WTC11 (cell line): ENCODE results near the gene ENC1. TPM values are rescaled to one million over a fixed set of nuclear protein-coding genes. Genes with fewer than 3 reads are reported as not detected.

Experiments
- ATAC-seq: fragments of 200-7000 bp; cut with Tn5 transposase; 2 replicates; pipeline ENCODE4 v1.10.0; 2021; ENCODE audit warnings: mild to moderate bottlenecking, moderate library complexity
- CTCF ChIA-PET: fragments of 300-600 bp; sonication (Branson Sonifier 250); formaldehyde crosslinking; loops from one replicate; lab custom pipeline; 2021; ENCODE audit warnings: antibody characterized with exemption; lab: Charles Lee
- POLR2A ChIA-PET: fragments of 350-600 bp; sonication (Branson Sonifier 250); formaldehyde crosslinking; loops from one replicate; lab custom pipeline; 2021; ENCODE audit warnings: antibody characterized with exemption; lab: Charles Lee
- DNase-seq: peaks from one replicate; pipeline ENCODE4 v3.0.0; 2021; ENCODE audit warnings: low spot score
- H3K27ac Mint-ChIP-seq: 2 replicates; pipeline ENCODE4 v1.8.0; 2021; ENCODE audit warnings: mixed read lengths
- H3K27me3 Mint-ChIP-seq: 2 replicates; pipeline ENCODE4 v1.8.0; 2021; ENCODE audit warnings: low read depth, mild to moderate bottlenecking, moderate library complexity, mixed read lengths
- H3K36me3 Mint-ChIP-seq: 2 replicates; pipeline ENCODE4 v1.8.0; 2021; ENCODE audit warnings: mixed read lengths
- H3K4me1 Mint-ChIP-seq: 2 replicates; pipeline ENCODE4 v1.8.0; 2022; ENCODE audit warnings: mixed read lengths
- H3K4me3 Mint-ChIP-seq: 2 replicates; pipeline ENCODE4 v1.8.0; 2021; ENCODE audit warnings: mild to moderate bottlenecking, moderate library complexity, mixed read lengths
- H3K9me3 Mint-ChIP-seq: 2 replicates; pipeline ENCODE4 v1.8.0; 2021; ENCODE audit warnings: mixed read lengths
- ELF4 ChIP-seq: sonication (generic); formaldehyde crosslinking; IDR thresholded peaks from 2 replicates; pipeline ENCODE4 v1.8.1; 2022; ENCODE audit warnings: low read depth, mild to moderate bottlenecking, moderate library complexity, missing genetic modification reagents
- ETV6 ChIP-seq: sonication (generic); formaldehyde crosslinking; IDR thresholded peaks from 2 replicates; pipeline ENCODE4 v1.8.1; 2022; ENCODE audit warnings: mild to moderate bottlenecking, missing genetic modification reagents
- FOXK1 ChIP-seq: sonication (generic); formaldehyde crosslinking; IDR thresholded peaks from 2 replicates; pipeline ENCODE4 v1.8.0; 2022; ENCODE audit warnings: mild to moderate bottlenecking, moderate library complexity, missing genetic modification reagents
- GTF2I ChIP-seq: fragments of 250-450 bp; sonication (Bioruptor Pico); conservative IDR thresholded peaks from 2 replicates; pipeline ENCODE4 v1.4.0; 2021; ENCODE audit warnings: mild to moderate bottlenecking
- IRF2 ChIP-seq: sonication (generic); formaldehyde crosslinking; IDR thresholded peaks from 2 replicates; pipeline ENCODE4 v1.8.0; 2022; ENCODE audit warnings: low read depth, missing genetic modification reagents, borderline replicate concordance
- NR3C1 ChIP-seq: sonication (generic); formaldehyde crosslinking; conservative IDR thresholded peaks from 2 replicates; pipeline ENCODE4 v1.8.1; 2023; ENCODE audit warnings: low read depth, mild to moderate bottlenecking, missing genetic modification reagents
- OVOL2 ChIP-seq: fragments of 250-450 bp; sonication (Bioruptor Pico); IDR thresholded peaks from 2 replicates; pipeline ENCODE4 v1.9.0; 2021; ENCODE audit warnings: mild to moderate bottlenecking, borderline replicate concordance
- RELA ChIP-seq: sonication (generic); formaldehyde crosslinking; IDR thresholded peaks from 2 replicates; pipeline ENCODE4 v1.8.1; 2022; ENCODE audit warnings: missing genetic modification reagents, mild to moderate bottlenecking, borderline replicate concordance
- TEAD1 ChIP-seq: sonication (generic); formaldehyde crosslinking; IDR thresholded peaks from 2 replicates; pipeline ENCODE4 v1.8.0; 2022; ENCODE audit warnings: mild to moderate bottlenecking, missing genetic modification reagents
- total RNA-seq: library from RNA; stranded (reverse); gene quantifications from 3 replicates; pipeline ENCODE4 v1.2.3, GENCODE V29; 2021
- TF ChIP-seq, protein P1 (sequence below): sonication (generic); formaldehyde crosslinking; IDR thresholded peaks from 2 replicates; pipeline ENCODE4 v1.8.1; 2023; ENCODE audit warnings: mild to moderate bottlenecking, missing genetic modification reagents, borderline replicate concordance
- TF ChIP-seq, protein P2 (sequence below): fragments of 200-600 bp; IDR thresholded peaks from 2 replicates; pipeline ENCODE4 v1.8.0; 2022; ENCODE audit warnings: antibody characterized with exemption
- TF ChIP-seq, protein P3 (sequence below): fragments of 250-450 bp; sonication (Bioruptor Pico); IDR thresholded peaks from 2 replicates; pipeline ENCODE4 v1.9.0; 2021; ENCODE audit warnings: moderate library complexity, mild to moderate bottlenecking, inconsistent platforms, borderline replicate concordance
- TF ChIP-seq, protein P4 (sequence below): fragments of 250-450 bp; sonication (Bioruptor Pico); conservative IDR thresholded peaks from 2 replicates; pipeline ENCODE4 v1.9.0; 2021; ENCODE audit warnings: mild to moderate bottlenecking
- TF ChIP-seq, protein P5 (sequence below): sonication (generic); formaldehyde crosslinking; IDR thresholded peaks from 2 replicates; pipeline ENCODE4 v1.8.0; 2022; ENCODE audit warnings: mild to moderate bottlenecking, missing genetic modification reagents

ENC1 gene
- total RNA-seq, 1 experiment from 2014 or later = 18.3 TPM

DNA sequence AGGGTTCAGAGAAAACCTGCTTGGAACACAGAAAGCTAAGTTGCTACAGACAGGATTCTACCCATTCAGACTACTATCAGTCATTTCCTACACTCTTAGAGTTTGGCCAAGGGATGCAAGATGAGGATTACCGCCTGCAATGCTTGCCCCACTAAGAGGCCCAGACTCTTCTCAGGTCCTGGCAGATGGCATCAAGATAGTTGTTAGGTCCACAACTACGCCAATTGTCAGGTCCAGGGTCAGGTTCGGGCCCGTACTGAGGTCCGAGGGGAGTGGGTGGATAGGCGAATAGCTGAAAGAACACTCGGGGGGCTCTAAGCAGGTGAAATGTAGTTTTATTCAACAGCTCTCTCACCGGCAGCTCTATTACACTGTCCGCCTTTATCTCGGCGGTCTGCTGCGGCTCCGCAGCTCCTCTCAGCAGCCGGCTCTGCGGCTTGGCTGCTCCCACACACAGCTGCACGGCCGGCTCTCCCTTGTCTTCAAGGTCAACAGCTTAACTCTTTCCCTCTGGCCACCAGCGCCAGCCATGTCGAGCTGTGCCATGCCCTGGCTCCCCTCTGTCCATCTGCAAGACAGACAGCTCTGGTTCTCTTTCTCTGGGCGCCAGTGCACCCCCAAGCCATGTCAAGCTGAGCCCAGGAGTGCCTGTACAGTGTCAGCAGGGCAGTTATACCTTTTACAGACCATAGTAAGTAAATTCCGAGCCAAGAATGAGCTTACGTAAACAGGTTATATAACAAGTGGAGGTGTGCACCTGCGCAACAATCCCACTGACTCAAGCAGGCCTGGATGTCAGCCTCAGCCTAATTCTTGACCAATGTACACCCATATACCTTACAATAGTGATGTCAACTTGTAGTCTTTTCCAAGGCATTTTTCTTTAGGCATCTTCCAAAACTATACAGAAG, 24.0 kb downstream of the ENC1 start (continued):
- TF ChIP-seq, protein P1, sequence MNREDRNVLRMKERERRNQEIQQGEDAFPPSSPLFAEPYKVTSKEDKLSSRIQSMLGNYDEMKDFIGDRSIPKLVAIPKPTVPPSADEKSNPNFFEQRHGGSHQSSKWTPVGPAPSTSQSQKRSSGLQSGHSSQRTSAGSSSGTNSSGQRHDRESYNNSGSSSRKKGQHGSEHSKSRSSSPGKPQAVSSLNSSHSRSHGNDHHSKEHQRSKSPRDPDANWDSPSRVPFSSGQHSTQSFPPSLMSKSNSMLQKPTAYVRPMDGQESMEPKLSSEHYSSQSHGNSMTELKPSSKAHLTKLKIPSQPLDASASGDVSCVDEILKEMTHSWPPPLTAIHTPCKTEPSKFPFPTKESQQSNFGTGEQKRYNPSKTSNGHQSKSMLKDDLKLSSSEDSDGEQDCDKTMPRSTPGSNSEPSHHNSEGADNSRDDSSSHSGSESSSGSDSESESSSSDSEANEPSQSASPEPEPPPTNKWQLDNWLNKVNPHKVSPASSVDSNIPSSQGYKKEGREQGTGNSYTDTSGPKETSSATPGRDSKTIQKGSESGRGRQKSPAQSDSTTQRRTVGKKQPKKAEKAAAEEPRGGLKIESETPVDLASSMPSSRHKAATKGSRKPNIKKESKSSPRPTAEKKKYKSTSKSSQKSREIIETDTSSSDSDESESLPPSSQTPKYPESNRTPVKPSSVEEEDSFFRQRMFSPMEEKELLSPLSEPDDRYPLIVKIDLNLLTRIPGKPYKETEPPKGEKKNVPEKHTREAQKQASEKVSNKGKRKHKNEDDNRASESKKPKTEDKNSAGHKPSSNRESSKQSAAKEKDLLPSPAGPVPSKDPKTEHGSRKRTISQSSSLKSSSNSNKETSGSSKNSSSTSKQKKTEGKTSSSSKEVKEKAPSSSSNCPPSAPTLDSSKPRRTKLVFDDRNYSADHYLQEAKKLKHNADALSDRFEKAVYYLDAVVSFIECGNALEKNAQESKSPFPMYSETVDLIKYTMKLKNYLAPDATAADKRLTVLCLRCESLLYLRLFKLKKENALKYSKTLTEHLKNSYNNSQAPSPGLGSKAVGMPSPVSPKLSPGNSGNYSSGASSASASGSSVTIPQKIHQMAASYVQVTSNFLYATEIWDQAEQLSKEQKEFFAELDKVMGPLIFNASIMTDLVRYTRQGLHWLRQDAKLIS = no peak
- TF ChIP-seq IRF2 (CRISPR knock-in tag) (no peak), ETV6 (no peak)

DNA sequence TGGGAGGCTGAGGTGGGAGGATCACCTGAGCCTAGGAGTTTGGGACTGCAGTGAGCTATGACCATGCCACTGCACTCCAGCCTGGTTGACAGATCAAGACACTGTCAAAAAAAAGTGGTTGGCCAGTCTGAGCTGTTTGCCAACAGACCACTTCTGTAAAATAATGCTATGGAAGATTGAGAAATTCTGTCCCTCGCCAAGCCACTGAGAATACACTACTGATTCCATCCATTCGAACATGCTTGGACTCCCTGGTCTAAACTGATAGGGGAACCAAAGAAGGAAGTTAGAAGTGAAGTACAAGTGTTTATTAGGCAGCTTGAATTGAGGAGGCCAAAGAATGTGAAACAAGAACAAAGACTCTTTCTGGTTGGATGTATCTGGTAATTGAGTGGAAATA, 27.2 kb downstream of the ENC1 start:
- no peaks in the 10 kb centered on the region for H3K27me3 Mint-ChIP-seq
- no peak for TF ChIP-seq GTF2I
- no peak for TF ChIP-seq OVOL2 (CRISPR knock-in tag)
- TF ChIP-seq, protein P2, sequence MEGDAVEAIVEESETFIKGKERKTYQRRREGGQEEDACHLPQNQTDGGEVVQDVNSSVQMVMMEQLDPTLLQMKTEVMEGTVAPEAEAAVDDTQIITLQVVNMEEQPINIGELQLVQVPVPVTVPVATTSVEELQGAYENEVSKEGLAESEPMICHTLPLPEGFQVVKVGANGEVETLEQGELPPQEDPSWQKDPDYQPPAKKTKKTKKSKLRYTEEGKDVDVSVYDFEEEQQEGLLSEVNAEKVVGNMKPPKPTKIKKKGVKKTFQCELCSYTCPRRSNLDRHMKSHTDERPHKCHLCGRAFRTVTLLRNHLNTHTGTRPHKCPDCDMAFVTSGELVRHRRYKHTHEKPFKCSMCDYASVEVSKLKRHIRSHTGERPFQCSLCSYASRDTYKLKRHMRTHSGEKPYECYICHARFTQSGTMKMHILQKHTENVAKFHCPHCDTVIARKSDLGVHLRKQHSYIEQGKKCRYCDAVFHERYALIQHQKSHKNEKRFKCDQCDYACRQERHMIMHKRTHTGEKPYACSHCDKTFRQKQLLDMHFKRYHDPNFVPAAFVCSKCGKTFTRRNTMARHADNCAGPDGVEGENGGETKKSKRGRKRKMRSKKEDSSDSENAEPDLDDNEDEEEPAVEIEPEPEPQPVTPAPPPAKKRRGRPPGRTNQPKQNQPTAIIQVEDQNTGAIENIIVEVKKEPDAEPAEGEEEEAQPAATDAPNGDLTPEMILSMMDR = no peak
- no peak for TF ChIP-seq FOXK1 (CRISPR knock-in tag)
- TF ChIP-seq, protein P3, sequence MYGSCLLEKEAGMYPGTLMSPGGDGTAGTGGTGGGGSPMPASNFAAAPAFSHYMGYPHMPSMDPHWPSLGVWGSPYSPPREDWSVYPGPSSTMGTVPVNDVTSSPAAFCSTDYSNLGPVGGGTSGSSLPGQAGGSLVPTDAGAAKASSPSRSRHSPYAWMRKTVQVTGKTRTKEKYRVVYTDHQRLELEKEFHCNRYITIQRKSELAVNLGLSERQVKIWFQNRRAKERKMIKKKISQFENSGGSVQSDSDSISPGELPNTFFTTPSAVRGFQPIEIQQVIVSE (CRISPR knock-in tag) = no peak
- TF ChIP-seq, protein P4, sequence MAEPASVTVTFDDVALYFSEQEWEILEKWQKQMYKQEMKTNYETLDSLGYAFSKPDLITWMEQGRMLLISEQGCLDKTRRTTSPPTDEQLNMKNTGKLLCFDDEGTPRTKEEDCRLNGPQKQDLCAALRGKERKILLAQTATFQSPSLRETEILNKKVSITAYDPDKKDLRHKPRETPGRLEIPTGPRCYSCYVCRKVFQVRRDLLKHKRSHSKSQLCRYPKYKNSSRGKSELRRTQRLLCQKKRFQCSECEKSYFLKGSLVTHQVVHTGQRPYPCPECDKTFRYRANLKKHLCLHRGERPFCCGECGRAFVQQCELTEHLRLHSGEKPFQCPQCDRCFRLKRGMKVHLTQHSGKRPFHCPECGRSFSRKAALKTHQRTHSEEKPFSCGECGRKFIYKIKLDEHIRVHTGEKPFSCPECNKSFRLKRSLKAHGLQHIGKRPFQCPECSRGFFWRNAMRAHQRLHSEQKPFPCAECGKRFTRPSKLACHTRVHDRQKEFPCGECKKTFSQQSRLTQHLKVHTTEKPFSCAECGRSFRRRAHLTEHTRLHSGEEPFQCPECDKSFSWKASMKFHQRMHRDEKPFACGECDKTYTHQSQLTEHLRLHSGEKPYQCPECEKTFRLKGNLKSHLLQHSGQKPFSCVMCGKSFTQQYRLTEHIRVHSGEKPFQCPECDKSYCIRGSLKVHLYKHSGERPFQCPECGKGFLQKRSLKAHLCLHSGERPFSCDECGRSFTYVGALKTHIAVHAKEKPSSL (CRISPR knock-in tag) = no peak
- TF ChIP-seq ELF4 (CRISPR knock-in tag) = no peak
- TF ChIP-seq, protein P5, sequence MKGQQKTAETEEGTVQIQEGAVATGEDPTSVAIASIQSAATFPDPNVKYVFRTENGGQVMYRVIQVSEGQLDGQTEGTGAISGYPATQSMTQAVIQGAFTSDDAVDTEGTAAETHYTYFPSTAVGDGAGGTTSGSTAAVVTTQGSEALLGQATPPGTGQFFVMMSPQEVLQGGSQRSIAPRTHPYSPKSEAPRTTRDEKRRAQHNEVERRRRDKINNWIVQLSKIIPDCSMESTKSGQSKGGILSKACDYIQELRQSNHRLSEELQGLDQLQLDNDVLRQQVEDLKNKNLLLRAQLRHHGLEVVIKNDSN = no peak
- no peak for TF ChIP-seq NR3C1 (CRISPR knock-in tag)
- H3K4me1 Mint-ChIP-seq = peaks cover 23% of the 10 kb centered on the region
- H3K27ac Mint-ChIP-seq = no peak overlapping the region
- H3K9me3 Mint-ChIP-seq = no peaks in the 10 kb centered on the region
- DNase-seq (no peak), ATAC-seq (no peak)
- ChIA-PET CTCF (interaction anchor here (1.7 kb wide), 1 partner anchor 13 kb away, joined by 6 read pairs; no protein-coding TSS in a partner anchor), POLR2A (no interaction called here)
- no peaks in the 10 kb centered on the region for H3K36me3 Mint-ChIP-seq
- no peak overlapping the region for H3K4me3 Mint-ChIP-seq

DNA sequence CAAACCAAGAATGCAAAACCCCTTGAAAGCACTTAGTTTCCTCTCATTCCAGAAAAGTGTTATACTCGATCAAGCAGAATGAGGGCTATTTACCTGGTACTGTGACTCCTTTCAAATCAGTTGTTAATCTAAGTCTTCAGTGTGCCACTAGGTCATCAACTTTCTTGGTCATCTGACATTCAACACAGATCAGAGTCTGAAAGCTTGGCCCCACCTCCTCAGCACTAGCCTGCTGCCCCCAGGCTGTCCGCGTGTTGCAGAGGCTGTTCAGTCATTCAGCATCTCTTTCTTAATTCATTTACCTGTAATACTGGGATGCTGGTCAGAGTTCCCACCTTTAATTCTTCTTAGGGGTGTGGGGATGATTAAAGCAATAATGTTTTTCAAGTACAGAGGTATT, 28.5 kb downstream of the ENC1 start:
- ATAC-seq (no peak), DNase-seq (no peak)
- Mint-ChIP-seq H3K4me1 (peaks cover 13% of the 10 kb centered on the region), H3K4me3 (no peak overlapping the region), H3K27ac (no peak overlapping the region), H3K9me3 (no peaks in the 10 kb centered on the region), H3K27me3 (no peaks in the 10 kb centered on the region), H3K36me3 (no peaks in the 10 kb centered on the region)
- ChIA-PET CTCF (interaction anchor here (1.7 kb wide), 1 partner anchor 14 kb away, joined by 6 read pairs; no protein-coding TSS in a partner anchor), POLR2A (no interaction called here)
- no peak for TF ChIP-seq RELA (CRISPR knock-in tag)
- TF ChIP-seq TEAD1 (CRISPR knock-in tag) = no peak
